ENCODE results near the gene KAZN. TPM values are rescaled to one million over a fixed set of nuclear protein-coding genes. Genes with fewer than 3 reads are reported as not detected.

KAZN gene
- total RNA-seq, 1 experiment from 2014 or later = 2.4 TPM

DNA sequence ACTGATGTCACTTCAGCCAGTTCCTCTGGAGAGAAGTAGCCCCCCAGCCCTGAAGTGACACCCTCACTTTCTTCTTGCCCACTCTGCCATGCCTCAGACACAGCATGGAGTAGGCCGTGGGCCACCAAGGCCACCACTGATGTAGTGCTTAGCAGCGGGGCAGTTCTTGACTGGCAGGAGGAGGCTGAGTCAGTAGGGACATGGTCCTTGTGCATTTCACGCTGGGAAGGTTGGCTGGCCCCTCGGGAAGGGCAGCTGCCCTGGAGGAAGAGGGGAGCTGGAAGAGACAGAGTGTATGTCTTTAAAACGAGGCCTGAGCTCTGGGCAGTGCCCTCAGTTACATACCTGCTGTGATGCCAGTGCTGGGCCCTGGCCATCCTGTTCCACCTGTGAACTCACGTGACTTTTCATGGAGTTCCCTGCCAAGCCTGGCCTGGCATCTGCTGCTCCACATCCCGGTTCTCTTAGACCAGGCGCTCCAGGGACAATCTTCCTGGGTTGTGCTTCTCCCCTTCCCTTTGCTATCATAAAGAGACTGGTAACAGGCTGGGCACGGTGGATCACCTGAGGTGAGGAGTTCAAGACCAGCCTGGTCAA is 396.5 kb downstream of the KAZN start:
- TF ChIP-seq, protein P1, sequence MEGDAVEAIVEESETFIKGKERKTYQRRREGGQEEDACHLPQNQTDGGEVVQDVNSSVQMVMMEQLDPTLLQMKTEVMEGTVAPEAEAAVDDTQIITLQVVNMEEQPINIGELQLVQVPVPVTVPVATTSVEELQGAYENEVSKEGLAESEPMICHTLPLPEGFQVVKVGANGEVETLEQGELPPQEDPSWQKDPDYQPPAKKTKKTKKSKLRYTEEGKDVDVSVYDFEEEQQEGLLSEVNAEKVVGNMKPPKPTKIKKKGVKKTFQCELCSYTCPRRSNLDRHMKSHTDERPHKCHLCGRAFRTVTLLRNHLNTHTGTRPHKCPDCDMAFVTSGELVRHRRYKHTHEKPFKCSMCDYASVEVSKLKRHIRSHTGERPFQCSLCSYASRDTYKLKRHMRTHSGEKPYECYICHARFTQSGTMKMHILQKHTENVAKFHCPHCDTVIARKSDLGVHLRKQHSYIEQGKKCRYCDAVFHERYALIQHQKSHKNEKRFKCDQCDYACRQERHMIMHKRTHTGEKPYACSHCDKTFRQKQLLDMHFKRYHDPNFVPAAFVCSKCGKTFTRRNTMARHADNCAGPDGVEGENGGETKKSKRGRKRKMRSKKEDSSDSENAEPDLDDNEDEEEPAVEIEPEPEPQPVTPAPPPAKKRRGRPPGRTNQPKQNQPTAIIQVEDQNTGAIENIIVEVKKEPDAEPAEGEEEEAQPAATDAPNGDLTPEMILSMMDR (IDR thresholded peaks at IDR 0.05; ENCODE audit: insufficient read depth in 1 of 2, low read depth in 1 of 2, low read length in 1 of 2, severe bottlenecking in 1 of 2, unreplicated experiment in 1 of 2) = no peak
- H3K9me3 ChIP-seq = no peaks in the 10 kb centered on the region
- no peaks in the 10 kb centered on the region for H3K4me1 Mint-ChIP-seq (ENCODE audit: low read depth, unreplicated experiment)
- BruUV-seq (replicated peaks) = no TSS peak
- DNase-seq = no peak
- no peak overlapping the region for H3K27ac Mint-ChIP-seq (ENCODE audit: unreplicated experiment)
- H3K27me3 Mint-ChIP-seq (ENCODE audit: insufficient read depth, unreplicated experiment) = no peaks in the 10 kb centered on the region
- intact Hi-C loops (cut with micrococcal nuclease; ENCODE audit: unreplicated experiment) = no loop called here
- ChIA-PET CTCF (no interaction called here), POLR2A (no interaction called here)
- H3K36me3 ChIP-seq (ENCODE audit: control insufficient read depth, insufficient read depth, low read length) = no peaks in the 10 kb centered on the region
- H3K4me3 ChIP-seq (ENCODE audit: low read depth, low read length) = no peak overlapping the region
- no peaks in the 10 kb centered on the region for H3K36me3 Mint-ChIP-seq (ENCODE audit: insufficient read depth, unreplicated experiment)
- no peaks in the 10 kb centered on the region for H3K4me1 ChIP-seq
- H3K9me3 Mint-ChIP-seq (ENCODE audit: unreplicated experiment) = no peaks in the 10 kb centered on the region
- no peaks in the 10 kb centered on the region for H3K27me3 ChIP-seq (replicated peaks; ENCODE audit: control insufficient read depth, insufficient read depth, low read length)
- no peak overlapping the region for H3K4me3 Mint-ChIP-seq (ENCODE audit: unreplicated experiment)

GRCh38 chr1:14996133-14997050 is 397.9 kb downstream of the KAZN start:
- no TSS peak for BruUV-seq (replicated peaks)
- Mint-ChIP-seq H3K9me3 (ENCODE audit: unreplicated experiment) (no peaks in the 10 kb centered on the region), H3K27ac (ENCODE audit: unreplicated experiment) (no peak overlapping the region), H3K36me3 (ENCODE audit: insufficient read depth, unreplicated experiment) (no peaks in the 10 kb centered on the region), H3K27me3 (ENCODE audit: insufficient read depth, unreplicated experiment) (no peaks in the 10 kb centered on the region), H3K4me3 (ENCODE audit: unreplicated experiment) (no peak overlapping the region), H3K4me1 (ENCODE audit: low read depth, unreplicated experiment) (no peaks in the 10 kb centered on the region)
- no peak for DNase-seq
- H3K9me3 ChIP-seq = no peaks in the 10 kb centered on the region
- POLR2A ChIA-PET = no interaction called here
- H3K4me1 ChIP-seq = no peaks in the 10 kb centered on the region
- no peak overlapping the region for H3K4me3 ChIP-seq (ENCODE audit: low read depth, low read length)
- H3K36me3 ChIP-seq (ENCODE audit: control insufficient read depth, insufficient read depth, low read length) = no peaks in the 10 kb centered on the region
- CTCF ChIA-PET = no interaction called here
- intact Hi-C loops (cut with micrococcal nuclease; ENCODE audit: unreplicated experiment) = no loop called here
- no peaks in the 10 kb centered on the region for H3K27me3 ChIP-seq (replicated peaks; ENCODE audit: control insufficient read depth, insufficient read depth, low read length)
- TF ChIP-seq, protein P1 (IDR thresholded peaks at IDR 0.05; ENCODE audit: insufficient read depth in 1 of 2, low read depth in 1 of 2, low read length in 1 of 2, severe bottlenecking in 1 of 2, unreplicated experiment in 1 of 2) = no peak

GRCh38 chr1:14997646-14998276 is 399.3 kb downstream of the KAZN start:
- no peaks in the 10 kb centered on the region for H3K36me3 ChIP-seq (ENCODE audit: control insufficient read depth, insufficient read depth, low read length)
- ChIA-PET POLR2A (no interaction called here), CTCF (no interaction called here)
- Mint-ChIP-seq H3K9me3 (ENCODE audit: unreplicated experiment) (no peaks in the 10 kb centered on the region), H3K27me3 (ENCODE audit: insufficient read depth, unreplicated experiment) (no peaks in the 10 kb centered on the region), H3K36me3 (ENCODE audit: insufficient read depth, unreplicated experiment) (no peaks in the 10 kb centered on the region), H3K27ac (ENCODE audit: unreplicated experiment) (no peak overlapping the region), H3K4me3 (ENCODE audit: unreplicated experiment) (no peak overlapping the region), H3K4me1 (ENCODE audit: low read depth, unreplicated experiment) (no peaks in the 10 kb centered on the region)
- no peak for DNase-seq
- H3K27me3 ChIP-seq (replicated peaks; ENCODE audit: control insufficient read depth, insufficient read depth, low read length) = no peaks in the 10 kb centered on the region
- intact Hi-C loops (cut with micrococcal nuclease; ENCODE audit: unreplicated experiment) = no loop called here
- H3K4me1 ChIP-seq = no peaks in the 10 kb centered on the region
- H3K9me3 ChIP-seq = no peaks in the 10 kb centered on the region
- no peak overlapping the region for H3K4me3 ChIP-seq (ENCODE audit: low read depth, low read length)
- no TSS peak for BruUV-seq (replicated peaks)
- TF ChIP-seq, protein P1 (IDR thresholded peaks at IDR 0.05; ENCODE audit: insufficient read depth in 1 of 2, low read depth in 1 of 2, low read length in 1 of 2, severe bottlenecking in 1 of 2, unreplicated experiment in 1 of 2) = no peak

Data from Caco-2 (cell line).